HG02623 (cell line): ENCODE results near the gene PODXL2.
"Not testable (repeated sequence)": the region's sequence is repeated elsewhere in the genome, so short reads cannot be mapped to it uniquely, and the experiment has no call there.

Experiments
- ATAC-seq: cut with Tn5 transposase; IDR thresholded peaks from one replicate; pipeline ENCODE4 v1.9.1; 2021; ENCODE audit warnings: moderate library complexity; ENCODE audit not compliant: unreplicated experiment

Gene PODXL2

DNA sequence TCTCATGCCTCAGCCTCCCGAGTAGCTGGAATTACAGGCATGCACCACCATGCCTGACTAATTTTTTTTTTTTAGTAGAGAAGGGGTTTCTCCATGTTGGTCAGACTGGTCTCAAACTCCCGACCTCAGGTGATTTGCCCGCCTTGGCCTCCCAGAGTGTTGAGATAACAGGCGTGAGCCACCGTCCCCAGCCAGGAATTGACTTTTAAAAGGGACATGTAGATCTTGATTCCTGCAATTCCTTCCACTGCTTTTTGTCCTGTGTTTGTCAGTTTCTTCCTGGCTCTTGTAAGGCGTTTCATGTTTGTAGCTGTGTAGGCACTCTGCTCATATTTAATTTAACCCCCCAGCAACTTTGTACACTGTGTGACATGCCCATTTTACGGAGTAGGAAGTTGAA, 23.4 kb upstream of the PODXL2 start:
- not testable (repeated sequence) for ATAC-seq

DNA sequence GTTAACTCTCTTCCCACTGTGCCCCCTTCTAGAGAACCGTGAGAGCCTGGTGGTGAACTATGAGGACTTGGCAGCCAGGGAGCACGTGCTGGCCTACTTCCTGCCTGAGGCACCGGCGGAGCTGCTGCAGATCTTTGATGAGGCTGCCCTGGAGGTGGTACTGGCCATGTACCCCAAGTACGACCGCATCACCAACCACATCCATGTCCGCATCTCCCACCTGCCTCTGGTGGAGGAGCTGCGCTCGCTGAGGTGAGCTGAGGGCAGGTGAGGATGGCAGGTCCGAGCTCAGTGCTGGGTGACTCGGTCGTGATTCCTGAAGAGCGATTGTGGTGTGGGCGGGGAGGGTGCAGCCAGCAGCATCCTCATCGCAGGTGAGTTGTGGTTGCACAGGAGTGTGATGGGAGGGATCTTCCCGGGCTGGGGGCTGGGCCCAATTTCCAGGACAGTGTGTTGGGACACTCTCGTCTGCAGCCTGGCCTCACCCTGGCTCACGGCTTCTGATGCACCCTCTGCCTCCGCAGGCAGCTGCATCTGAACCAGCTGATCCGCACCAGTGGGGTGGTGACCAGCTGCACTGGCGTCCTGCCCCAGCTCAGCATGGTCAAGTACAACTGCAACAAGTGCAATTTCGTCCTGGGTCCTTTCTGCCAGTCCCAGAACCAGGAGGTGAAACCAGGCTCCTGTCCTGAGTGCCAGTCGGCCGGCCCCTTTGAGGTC, 22.7 kb upstream of the PODXL2 start:
- no peak for ATAC-seq

DNA sequence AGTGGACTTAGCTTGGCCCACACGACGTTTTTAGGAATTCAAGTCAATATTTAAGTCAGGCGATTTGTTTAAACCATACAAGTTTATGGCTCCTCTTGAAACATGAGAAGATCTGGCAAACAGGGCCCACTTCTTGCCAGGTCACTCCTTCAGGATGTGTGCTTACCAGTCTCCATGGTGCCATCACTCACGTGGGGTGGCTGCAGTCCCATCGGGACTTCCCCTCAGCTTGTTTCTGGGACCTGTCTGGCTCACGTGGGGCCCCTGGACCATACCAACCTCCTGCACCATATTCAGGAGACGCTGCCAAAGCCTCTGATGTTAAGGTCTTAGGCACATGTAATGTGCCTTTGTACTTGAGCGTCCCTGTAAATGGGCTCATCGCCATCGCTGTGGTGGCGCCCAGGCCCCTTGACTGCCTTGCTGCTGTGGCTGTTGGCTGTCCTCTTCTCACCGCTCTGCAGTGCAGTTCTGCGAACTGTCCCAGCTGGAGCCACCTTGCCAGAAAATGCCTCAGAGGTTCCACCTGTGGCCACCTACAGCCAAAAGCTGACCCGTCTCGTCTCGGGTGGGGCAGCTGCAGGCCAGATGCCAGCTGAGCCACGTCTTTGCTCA, 21.9 kb upstream of the PODXL2 start:
- ATAC-seq, result no peak

DNA sequence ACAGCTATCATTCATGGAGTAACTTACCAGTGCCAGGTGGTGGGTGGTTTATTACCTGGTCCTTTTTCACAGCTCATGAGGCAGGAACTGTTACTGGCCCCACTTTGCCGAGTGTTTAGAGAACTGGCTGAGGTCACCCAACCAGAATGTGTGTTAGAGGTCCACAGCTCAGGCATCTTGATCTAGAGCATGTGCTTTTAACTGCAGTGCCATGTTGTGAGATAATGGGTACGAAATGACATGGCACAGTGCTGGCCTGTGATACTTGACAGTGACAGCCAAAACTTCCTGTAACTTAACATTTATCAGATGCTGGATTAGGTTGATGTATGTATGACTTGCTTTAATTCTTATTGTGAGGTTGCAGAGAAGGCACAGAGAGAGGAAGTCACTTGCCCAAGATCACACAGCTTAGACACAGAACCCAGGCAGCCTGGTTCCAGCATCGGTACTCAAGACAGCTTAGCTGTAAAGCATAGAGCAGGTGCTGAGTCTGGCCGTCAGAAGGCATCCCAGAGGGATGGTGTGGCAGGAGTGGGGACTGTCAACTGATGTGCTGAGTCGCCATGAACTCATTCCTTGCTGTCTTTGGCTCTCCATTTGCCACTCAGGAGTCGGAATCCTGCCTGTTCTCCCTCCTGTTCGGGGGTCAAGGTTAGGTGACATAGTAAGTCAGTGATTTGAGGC, 21.2 kb upstream of the PODXL2 start:
- no peak for ATAC-seq

DNA sequence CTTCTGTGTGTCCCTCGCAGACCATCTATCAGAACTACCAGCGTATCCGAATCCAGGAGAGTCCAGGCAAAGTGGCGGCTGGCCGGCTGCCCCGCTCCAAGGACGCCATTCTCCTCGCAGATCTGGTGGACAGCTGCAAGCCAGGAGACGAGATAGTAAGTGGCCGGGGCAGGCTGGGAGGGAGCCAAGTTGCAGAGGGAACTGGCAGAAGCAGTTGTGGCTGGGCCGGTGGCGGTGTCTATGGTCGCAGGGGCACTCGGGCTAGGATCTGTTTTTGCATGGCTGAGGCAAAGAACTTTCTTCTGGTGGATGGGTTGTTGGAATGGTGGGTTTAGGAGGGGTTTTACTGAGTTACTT, 20.6 kb upstream of the PODXL2 start:
- no peak for ATAC-seq

DNA sequence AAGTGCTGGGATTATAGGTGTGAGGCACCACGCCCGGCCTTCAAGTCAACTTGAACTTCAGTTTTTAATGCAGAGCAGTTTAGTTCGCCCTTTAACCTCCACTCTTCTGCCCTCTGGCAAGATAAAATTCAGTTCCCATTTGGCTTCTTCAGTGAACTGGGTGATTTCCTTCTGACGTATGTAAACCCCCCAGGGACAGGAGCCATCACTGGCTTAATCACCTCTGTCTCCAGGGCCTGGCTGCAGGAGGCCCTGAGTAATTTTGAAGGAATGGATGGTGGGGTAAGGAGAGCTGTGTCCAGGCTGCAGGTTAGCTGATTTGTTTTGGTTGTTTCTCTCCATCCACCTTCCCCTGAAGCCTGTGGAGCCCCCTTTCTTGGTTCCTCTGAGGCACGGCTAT, 18.9 kb upstream of the PODXL2 start:
- no peak for ATAC-seq

DNA sequence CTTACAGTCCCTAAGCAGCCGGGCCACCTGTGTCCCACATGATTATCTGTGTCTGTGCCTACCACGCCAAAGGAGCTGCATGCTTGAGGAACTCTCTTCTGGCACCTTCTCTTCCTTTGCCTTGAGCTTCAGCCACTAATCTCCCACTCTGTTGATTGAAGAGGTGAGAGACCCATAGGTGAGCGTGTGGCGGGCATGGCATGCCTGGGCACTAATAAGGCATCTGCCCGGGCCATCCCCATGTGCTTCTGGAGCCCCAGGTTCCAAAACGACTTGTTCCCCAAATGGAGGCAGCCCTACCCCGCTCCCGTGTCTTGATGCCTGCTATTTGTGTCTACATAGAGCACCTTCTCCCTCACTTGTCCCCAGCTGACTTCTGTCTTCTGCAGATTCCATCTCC, 17.7 kb upstream of the PODXL2 start:
- ATAC-seq, result no peak

DNA sequence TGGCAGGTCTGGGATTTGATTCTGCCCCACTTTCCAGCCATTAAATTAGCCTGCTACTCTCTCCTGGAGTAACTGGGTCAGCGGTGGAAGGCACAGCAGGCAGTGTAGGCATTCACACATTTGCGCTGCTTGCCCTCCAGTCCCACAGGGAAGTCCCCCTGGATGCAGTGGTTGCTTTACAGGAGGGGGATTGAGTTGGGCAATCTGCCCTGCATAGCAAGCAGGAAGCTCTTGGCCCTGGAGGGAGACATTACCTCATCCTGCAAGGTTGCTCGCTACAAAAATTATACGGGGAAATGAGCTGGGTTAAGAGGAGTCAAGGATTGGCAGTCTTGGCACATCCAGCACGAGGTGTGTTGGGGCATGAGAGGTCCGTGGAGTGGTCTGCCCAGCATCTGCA, 16.0 kb upstream of the PODXL2 start:
- no peak for ATAC-seq

DNA sequence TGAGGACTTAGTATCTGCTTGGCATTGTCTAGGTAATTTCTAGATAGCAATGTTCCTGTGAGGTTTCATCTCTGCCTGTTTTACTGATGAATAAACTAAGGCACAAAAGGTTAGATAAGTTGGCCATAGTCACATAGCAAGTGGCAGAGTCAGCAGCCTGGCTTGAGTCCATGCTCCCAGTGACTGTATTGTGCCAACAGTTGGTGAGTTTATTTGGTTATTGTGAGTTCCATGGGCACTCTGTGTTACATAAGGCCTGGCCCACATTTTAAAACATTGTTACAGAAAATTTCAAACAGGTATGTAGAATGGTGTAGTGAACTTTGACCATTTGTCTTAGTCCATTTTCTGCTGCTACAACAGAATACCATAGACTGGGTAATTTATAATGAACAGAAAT, 15.6 kb upstream of the PODXL2 start:
- ATAC-seq, result no peak

DNA sequence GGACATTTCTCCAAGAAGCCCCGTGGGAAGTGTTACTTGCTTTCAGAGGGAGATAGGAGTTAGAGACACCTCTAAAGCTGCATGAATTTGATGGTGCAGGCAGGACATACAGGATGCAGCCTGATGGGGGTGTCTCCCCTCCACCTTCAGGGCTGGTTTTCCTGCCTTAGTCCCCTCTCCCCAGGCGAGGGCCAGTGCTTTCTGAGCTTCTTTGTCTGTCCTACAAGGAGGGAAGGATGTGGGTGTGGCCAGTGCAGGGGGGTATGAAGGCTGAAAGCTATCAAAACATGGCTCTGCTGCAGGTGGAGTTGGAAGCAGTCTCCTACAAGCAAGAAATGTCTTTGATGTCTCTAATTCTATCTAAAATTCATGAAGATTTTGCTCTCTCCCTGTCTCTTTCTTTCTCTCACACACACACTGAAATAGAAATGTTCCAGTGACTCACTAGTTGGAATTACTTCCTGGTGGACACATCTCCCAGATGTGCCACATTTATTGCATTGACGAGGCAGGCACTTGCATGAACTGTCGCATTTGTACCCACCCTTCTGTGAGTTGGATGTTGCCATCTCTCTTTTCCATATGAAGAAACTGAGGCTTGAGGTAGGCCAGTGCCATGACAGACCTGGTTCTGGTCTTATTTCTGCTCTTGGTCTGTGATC, 13.9 kb upstream of the PODXL2 start:
- ATAC-seq, result no peak

DNA sequence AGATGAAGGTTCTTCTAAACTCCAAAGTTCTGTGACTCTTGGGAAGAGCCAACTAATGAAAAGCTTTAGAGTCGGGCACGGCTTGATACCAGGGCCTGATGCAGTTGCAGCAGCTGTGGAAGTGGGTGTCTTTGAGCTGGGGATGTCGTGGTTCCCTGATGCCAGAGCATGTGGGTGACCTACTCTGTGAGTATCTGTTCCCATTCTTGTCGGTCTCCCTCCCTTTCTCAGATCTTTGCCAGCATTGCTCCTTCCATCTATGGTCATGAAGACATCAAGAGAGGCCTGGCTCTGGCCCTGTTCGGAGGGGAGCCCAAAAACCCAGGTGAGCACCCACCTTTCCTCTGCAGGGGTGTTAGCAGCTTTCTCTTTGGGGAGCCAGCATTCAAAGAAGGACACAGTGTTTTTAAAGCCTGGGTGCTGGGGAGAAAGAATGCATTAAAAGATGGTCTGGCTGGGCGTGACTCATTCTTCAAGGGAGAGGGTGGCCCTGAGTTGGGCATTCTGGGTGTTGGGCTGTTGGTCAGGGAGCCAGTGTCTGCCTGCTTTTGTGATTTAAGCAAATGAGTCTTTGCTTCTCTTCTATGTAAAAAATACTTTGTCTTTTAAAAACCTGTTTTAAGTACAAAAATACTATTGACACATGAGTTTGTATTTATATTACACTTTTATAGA, 13.2 kb upstream of the PODXL2 start:
- ATAC-seq, result no peak

DNA sequence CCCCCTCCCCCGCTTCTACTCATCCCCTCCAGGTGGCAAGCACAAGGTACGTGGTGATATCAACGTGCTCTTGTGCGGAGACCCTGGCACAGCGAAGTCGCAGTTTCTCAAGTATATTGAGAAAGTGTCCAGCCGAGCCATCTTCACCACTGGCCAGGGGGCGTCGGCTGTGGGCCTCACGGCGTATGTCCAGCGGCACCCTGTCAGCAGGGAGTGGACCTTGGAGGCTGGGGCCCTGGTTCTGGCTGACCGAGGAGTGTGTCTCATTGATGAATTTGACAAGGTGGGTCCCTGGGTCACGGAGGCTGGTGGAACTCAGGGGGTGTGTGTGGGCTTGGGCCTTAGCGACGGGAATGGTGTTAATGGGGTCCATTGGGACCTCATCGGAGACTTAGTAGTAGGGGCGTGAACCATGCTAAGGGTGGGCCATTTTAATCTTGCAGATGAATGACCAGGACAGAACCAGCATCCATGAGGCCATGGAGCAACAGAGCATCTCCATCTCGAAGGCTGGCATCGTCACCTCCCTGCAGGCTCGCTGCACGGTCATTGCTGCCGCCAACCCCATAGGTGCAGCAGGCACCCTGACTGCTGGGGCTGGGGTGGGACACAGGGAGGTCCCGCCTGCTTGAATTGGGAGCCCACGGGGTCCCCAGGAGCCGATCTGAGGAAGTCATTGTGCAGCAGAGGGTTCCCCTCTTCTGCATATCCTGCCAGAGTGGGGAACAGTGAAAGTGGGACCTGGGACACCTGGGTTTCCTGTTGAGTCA, 12.0 kb upstream of the PODXL2 start:
- ATAC-seq, result no peak

DNA sequence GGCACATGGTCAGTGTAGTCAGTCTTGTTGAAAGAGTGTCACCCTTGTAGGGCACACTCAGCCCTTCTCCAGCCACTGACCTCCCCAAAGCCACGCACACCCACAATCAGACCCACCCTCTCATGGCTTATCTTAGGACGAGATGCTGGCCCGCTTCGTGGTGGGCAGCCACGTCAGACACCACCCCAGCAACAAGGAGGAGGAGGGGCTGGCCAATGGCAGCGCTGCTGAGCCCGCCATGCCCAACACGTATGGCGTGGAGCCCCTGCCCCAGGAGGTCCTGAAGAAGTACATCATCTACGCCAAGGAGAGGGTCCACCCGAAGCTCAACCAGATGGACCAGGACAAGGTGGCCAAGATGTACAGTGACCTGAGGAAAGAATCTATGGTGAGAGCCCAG, 10.1 kb upstream of the PODXL2 start:
- ATAC-seq, result no peak

DNA sequence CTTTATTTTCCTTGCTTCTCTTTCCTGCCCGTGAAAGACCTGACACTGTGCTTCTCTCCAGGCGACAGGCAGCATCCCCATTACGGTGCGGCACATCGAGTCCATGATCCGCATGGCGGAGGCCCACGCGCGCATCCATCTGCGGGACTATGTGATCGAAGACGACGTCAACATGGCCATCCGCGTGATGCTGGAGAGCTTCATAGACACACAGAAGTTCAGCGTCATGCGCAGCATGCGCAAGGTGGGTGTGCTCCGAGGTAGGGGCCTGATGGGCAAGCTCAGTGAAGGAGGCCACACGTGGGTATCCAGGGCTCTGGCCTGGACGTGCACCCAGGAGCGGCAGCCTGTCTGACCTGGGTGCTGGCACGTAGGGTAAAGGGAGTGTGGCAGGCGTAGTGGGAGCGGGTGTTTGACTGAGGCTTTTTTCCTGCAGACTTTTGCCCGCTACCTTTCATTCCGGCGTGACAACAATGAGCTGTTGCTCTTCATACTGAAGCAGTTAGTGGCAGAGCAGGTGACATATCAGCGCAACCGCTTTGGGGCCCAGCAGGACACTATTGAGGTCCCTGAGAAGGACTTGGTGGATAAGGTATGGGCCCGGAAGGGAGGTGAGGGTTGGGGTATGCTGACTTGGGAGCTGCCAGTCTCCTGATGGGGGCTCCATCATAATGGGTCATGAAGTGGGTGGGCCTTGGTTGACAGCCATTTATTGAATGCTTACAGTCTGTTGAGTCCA, 8.2 kb upstream of the PODXL2 start:
- no peak for ATAC-seq

DNA sequence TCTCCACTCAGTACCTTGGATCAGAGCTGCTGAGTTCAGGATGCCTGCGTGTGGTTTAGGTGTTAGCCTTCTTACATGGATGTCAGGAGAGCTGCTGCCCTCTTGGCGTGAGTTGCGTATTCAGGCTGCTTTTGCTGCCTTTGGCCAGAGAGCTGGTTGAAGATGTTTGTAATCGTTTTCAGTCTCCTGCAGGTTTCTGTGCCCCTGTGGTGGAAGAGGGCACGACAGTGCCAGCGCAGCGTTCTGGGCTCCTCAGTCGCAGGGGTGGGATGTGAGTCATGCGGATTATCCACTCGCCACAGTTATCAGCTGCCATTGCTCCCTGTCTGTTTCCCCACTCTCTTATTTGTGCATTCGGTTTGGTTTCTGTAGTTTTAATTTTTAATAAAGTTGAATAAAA, 7.0 kb upstream of the PODXL2 start:
- no peak for ATAC-seq

DNA sequence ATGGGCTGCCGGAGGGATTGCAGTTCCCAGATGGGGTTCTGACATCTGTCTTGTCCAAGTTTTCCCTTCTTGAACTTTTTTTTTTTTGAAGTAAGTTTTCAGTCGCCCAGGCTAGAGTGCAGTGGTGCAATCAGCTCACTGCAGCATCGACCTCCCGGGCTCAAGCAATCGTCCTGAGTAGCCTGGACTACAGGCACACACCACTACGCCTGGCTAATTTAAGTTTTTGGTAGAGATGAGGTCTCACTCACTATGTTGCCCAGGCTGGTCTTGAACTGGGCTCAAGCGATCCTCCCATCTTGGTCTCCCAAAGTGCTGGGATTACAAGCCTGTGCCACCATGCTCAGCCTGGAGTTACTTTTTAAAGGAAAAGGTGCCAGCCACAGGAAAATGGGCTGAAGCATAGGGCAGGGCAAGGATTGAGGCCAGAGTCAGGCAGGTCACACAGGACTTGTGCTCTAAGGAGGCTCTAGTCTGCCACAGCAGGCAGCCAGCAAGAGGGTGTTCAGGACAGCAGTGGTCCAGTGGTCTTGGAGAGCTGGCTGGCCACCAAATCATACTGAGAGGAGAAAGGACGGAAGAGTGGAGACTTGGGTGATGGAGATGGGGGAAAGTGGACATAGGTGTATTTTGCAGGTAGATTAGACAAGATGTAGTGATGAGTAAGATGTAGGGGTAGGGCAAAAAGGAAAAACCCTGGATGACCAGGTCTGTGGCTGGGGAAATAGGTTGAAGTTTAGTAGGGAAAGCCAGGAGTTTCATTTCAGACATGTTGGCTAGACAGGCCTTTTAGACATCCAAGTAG, 6.0 kb upstream of the PODXL2 start:
- no peak for ATAC-seq

DNA sequence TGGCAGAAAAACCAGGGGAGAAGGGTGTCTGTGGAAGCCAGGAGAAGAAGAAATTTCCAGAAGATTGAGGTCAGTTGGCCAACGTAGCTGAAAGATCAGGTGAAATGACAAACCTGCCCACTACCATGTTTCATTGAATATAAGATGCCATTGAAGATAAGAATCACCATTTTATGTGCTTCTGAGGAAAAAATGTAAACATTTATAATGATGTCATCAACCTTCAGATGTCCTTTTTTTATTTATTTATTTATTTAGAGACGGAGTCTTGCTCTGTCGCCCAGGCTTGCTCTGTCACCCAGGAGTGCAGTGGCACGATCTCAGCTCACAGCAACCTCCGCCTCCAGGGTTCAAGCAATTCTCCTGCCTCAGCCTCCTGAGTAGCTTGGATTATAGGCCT, 4.9 kb upstream of the PODXL2 start:
- ATAC-seq, result no peak

DNA sequence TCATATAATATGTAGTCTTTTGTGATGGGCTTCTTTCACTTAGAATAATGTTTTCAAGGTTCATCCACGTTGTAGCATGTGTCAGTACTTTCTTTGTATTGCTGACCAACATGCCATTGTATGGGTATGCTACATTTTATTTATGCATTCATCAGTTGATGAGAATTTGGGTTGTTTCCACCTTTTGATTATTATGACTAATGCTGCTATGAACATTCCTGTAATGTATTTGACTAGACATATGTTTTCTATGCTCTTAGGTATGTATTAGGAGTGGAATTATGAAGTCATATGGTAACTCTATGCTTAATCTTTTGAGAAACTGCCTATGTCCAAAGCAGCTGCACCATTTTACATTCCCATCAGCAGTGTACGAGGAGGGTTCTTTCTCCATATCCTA, 3.2 kb upstream of the PODXL2 start:
- ATAC-seq, result no peak

DNA sequence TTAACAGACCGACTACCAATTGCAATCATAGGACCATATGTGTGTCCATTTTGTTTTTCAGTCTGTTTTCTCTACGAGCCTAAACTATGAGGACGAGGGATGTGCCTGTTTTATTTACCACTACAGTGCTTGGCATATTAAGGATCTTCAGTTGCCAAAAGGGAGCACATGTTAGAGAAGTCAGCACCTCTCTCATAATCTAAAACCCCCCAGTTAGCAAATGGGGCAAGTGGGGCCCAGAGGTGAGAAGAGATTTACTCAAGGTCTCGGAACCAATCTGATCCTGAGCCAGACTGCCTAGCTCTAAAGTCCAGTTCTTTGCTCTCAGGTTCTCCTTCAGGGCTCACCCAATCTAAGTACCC, 578 bp upstream of the PODXL2 start:
- no peak for ATAC-seq
